Mesenchymal stem cell (in vitro differentiated cells and primary cell): ENCODE data around the gene CDAN1.

ENCODE experiments used
- DNase-seq: peaks from one replicate; pipeline ENCODE4 v3.0.0-alpha.2; 2013
- H2AFZ ChIP-seq: one replicate; pipeline ENCODE4 v1.6.1; 2013; ENCODE audit warnings: low read depth, mild to moderate bottlenecking, control low read depth, inconsistent platforms, low read length, moderate library complexity
- H2AK5ac ChIP-seq: 2 replicates; pipeline ENCODE4 v1.6.1; 2013; ENCODE audit warnings: low read length, moderate library complexity, mild to moderate bottlenecking, inconsistent platforms; ENCODE audit not compliant: severe bottlenecking
- H2BK120ac ChIP-seq: one replicate; pipeline ENCODE4 v1.6.1; 2013; ENCODE audit warnings: low read depth, mild to moderate bottlenecking, inconsistent platforms, low read length, moderate library complexity
- H2BK12ac ChIP-seq, 2 experiments: one replicate each; pipeline ENCODE4 v1.6.1; 2013; ENCODE audit warnings: inconsistent platforms in 2 of 2, low read length in 2 of 2, mild to moderate bottlenecking in 2 of 2, moderate library complexity in 2 of 2, control low read depth in 1 of 2
- H2BK15ac ChIP-seq: one replicate; pipeline ENCODE4 v1.6.1; 2013; ENCODE audit warnings: mild to moderate bottlenecking, low read depth, inconsistent platforms; ENCODE audit not compliant: poor library complexity, severe bottlenecking
- H2BK5ac ChIP-seq: 2 replicates; pipeline ENCODE4 v1.6.1; 2013; ENCODE audit warnings: low read depth, mild to moderate bottlenecking, low read length, control low read depth, inconsistent platforms; ENCODE audit not compliant: poor library complexity, severe bottlenecking
- H3K14ac ChIP-seq, 2 experiments: one replicate each; pipeline ENCODE4 v1.6.1; 2013; ENCODE audit warnings: inconsistent platforms in 2 of 2, low read length in 2 of 2, control low read depth in 1 of 2, mild to moderate bottlenecking in 1 of 2, moderate library complexity in 1 of 2
- H3K18ac ChIP-seq, 2 experiments: one replicate each; pipeline ENCODE4 v1.6.1; 2013; ENCODE audit warnings: inconsistent platforms in 2 of 2, low read length in 2 of 2, control low read depth in 1 of 2, low read depth in 1 of 2, mild to moderate bottlenecking in 1 of 2
- H3K23ac ChIP-seq, 2 experiments: one replicate each; pipeline ENCODE4 v1.6.1; 2013; ENCODE audit warnings: inconsistent platforms in 2 of 2, low read length in 2 of 2, mild to moderate bottlenecking in 2 of 2, moderate library complexity in 2 of 2, control low read depth in 1 of 2
- H3K27ac ChIP-seq: 2 replicates; pipeline ENCODE4 v1.5.1; 2013; ENCODE audit warnings: mild to moderate bottlenecking, moderate library complexity, low read length, control low read depth, inconsistent platforms; ENCODE audit not compliant: poor library complexity, severe bottlenecking
- H3K27me3 ChIP-seq, 2 experiments: 2 replicates each; pipeline versions ENCODE4 v1.6.1 to v1.7.0; 2013; ENCODE audit warnings: low read length in 2 of 2, mild to moderate bottlenecking in 2 of 2, moderate library complexity in 2 of 2, control low read depth in 1 of 2, inconsistent platforms in 1 of 2; ENCODE audit not compliant: control insufficient read depth in 1 of 2, insufficient read depth in 1 of 2
- H3K36me3 ChIP-seq, 2 experiments: 2 replicates each; pipeline versions ENCODE4 v1.6.1 to v1.7.0; 2013; ENCODE audit warnings: low read length in 2 of 2, control low read depth in 1 of 2, inconsistent platforms in 1 of 2, low read depth in 1 of 2, mild to moderate bottlenecking in 1 of 2; ENCODE audit not compliant: insufficient read depth in 2 of 2, control insufficient read depth in 1 of 2
- H3K4ac ChIP-seq, 2 experiments: one replicate each; pipeline ENCODE4 v1.6.1; 2013; ENCODE audit warnings: inconsistent platforms in 2 of 2, low read length in 2 of 2, mild to moderate bottlenecking in 2 of 2, moderate library complexity in 2 of 2, control low read depth in 1 of 2, low read depth in 1 of 2
- H3K4me1 ChIP-seq: 2 replicates; pipeline ENCODE4 v1.6.1; 2013; ENCODE audit warnings: low read depth, low read length, control low read depth; ENCODE audit not compliant: control insufficient read depth, insufficient read depth
- H3K4me2 ChIP-seq: 2 replicates; pipeline ENCODE4 v1.6.1; 2013; ENCODE audit warnings: low read length, mild to moderate bottlenecking, inconsistent platforms; ENCODE audit not compliant: poor library complexity, severe bottlenecking
- H3K4me3 ChIP-seq, 2 experiments: 2 replicates each; pipeline versions ENCODE4 v1.5.1 to v1.7.0; 2013; ENCODE audit warnings: low read length in 2 of 2, mild to moderate bottlenecking in 2 of 2, control low read depth in 1 of 2, low read depth in 1 of 2; ENCODE audit not compliant: insufficient read depth in 1 of 2
- H3K79me1 ChIP-seq: replicated peaks from 2 replicates; pipeline ENCODE4 v1.6.1; 2013; ENCODE audit warnings: mild to moderate bottlenecking, control low read depth, low read length, inconsistent platforms; ENCODE audit not compliant: poor library complexity, severe bottlenecking
- H3K9ac ChIP-seq: 2 replicates; pipeline ENCODE4 v1.7.0; 2013; ENCODE audit warnings: mild to moderate bottlenecking, low read length, moderate library complexity
- H3K9me3 ChIP-seq: 2 replicates; pipeline ENCODE4 v1.7.0; 2013; ENCODE audit warnings: mild to moderate bottlenecking, low read length; ENCODE audit not compliant: control insufficient read depth
- H4K8ac ChIP-seq: one replicate; pipeline ENCODE4 v1.6.1; 2013; ENCODE audit warnings: inconsistent platforms, mild to moderate bottlenecking, low read length, moderate library complexity
- H4K91ac ChIP-seq: one replicate; pipeline ENCODE4 v1.6.1; 2013; ENCODE audit warnings: mild to moderate bottlenecking, low read length, inconsistent platforms
- WGBS: methylation state at CpG from one replicate; pipeline ENCODE4 v1.1.7; 2013; ENCODE audit warnings: mixed read lengths; 5-methylcytosine and 5-hydroxymethylcytosine counted together

CDAN1 gene

GRCh38 chr15:42721016-42721415 lies 15.9 kb downstream of the CDAN1 start:
- Histone ChIP-seq H3K36me3 (peaks cover 68 to 74% of the 10 kb centered on the region in 2 experiments), H3K14ac (no peak overlapping the region), H3K9ac (no peak overlapping the region), H4K91ac (no peak overlapping the region), H3K4me2 (no peak overlapping the region), H2BK12ac (no peak overlapping the region), H2BK15ac (no peak overlapping the region), H3K79me1 (peaks cover 26% of the 10 kb centered on the region), H2AFZ (no peak overlapping the region), H3K4ac (no peak overlapping the region), H3K23ac (no peak overlapping the region), H3K18ac (no peak overlapping the region), H3K4me1 (peaks cover 5% of the 10 kb centered on the region), H3K27me3 (no peaks in the 10 kb centered on the region), H3K9me3 (no peaks in the 10 kb centered on the region), H3K4me3 (no peak overlapping the region), H2BK5ac (no peak overlapping the region), H2BK120ac (no peak overlapping the region), H3K27ac (no peak overlapping the region), H4K8ac (no peak overlapping the region), H2AK5ac (no peak overlapping the region)
- WGBS: 91% methylated on average over 6 of the region's 6 CpGs
- no peak for DNase-seq

DNA sequence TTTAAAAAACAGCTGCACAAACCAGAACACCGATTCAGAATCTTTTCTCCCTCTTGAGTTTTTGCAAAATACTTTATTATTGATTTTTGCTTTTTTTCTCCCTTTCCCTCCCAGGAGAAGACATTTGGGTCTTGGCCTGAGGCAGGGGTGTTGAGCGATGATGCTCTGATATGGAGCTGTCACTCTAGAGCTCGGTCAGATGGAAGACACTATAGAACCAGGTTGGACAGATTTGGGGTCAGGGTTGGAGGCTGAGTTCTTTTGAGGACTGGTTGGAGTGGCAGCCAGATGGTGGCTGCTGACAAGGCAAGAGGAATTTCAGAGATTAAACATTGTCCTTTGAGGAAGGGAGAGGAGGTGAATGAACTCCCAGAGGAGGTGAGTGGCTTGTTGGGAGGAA lies 16.9 kb downstream of the CDAN1 start:
- no peak overlapping the region for H2BK12ac ChIP-seq
- H3K27ac ChIP-seq: no peak overlapping the region
- H2AFZ ChIP-seq: no peak overlapping the region
- H3K79me1 ChIP-seq: peaks cover 30% of the 10 kb centered on the region
- H3K4me2 ChIP-seq: no peak overlapping the region
- H4K91ac ChIP-seq: no peak overlapping the region
- H3K36me3 ChIP-seq: peaks cover 59 to 65% of the 10 kb centered on the region in 2 experiments
- H3K4me1 ChIP-seq: peaks cover 5% of the 10 kb centered on the region
- no peak overlapping the region for H2BK5ac ChIP-seq
- 98% methylated on average over 3 of the region's 3 CpGs for WGBS
- no peak overlapping the region for H3K18ac ChIP-seq
- DNase-seq: no peak
- H3K23ac ChIP-seq: peak overlapping the region in 1 of 2 experiments; percentile 18
- H4K8ac ChIP-seq: no peak overlapping the region
- no peak overlapping the region for H2AK5ac ChIP-seq
- H3K14ac ChIP-seq: no peak overlapping the region
- no peaks in the 10 kb centered on the region for H3K27me3 ChIP-seq
- H3K4me3 ChIP-seq: no peak overlapping the region
- H3K9me3 ChIP-seq: no peaks in the 10 kb centered on the region
- no peak overlapping the region for H2BK120ac ChIP-seq
- no peak overlapping the region for H2BK15ac ChIP-seq
- H3K4ac ChIP-seq: no peak overlapping the region
- H3K9ac ChIP-seq: no peak overlapping the region

GRCh38 chr15:42719043-42719442 lies 17.9 kb downstream of the CDAN1 start:
- Histone ChIP-seq H3K23ac (no peak overlapping the region), H3K18ac (no peak overlapping the region), H3K4me2 (no peak overlapping the region), H3K36me3 (peaks cover 50 to 55% of the 10 kb centered on the region in 2 experiments), H3K4me1 (peaks cover 5% of the 10 kb centered on the region), H2AFZ (no peak overlapping the region), H4K8ac (no peak overlapping the region), H2BK15ac (no peak overlapping the region), H3K9ac (no peak overlapping the region), H2AK5ac (no peak overlapping the region), H4K91ac (no peak overlapping the region), H3K4ac (no peak overlapping the region), H2BK5ac (no peak overlapping the region), H3K4me3 (no peak overlapping the region), H3K9me3 (no peaks in the 10 kb centered on the region), H3K27ac (no peak overlapping the region), H3K14ac (no peak overlapping the region), H3K79me1 (peaks cover 28% of the 10 kb centered on the region), H3K27me3 (no peaks in the 10 kb centered on the region), H2BK12ac (no peak overlapping the region), H2BK120ac (no peak overlapping the region)
- 82% methylated on average over 6 of the region's 6 CpGs for WGBS
- DNase-seq: no peak

GRCh38 chr15:42716626-42717025 lies 20.3 kb downstream of the CDAN1 start:
- H3K18ac ChIP-seq: no peak overlapping the region
- DNase-seq: no peak
- peaks cover 5% of the 10 kb centered on the region for H3K4me1 ChIP-seq
- no peak overlapping the region for H2AK5ac ChIP-seq
- no peak overlapping the region for H3K4me2 ChIP-seq
- no peak overlapping the region for H2BK15ac ChIP-seq
- no peak overlapping the region for H3K4ac ChIP-seq
- H3K14ac ChIP-seq: no peak overlapping the region
- H3K23ac ChIP-seq: no peak overlapping the region
- H2BK5ac ChIP-seq: no peak overlapping the region
- no peak overlapping the region for H3K9ac ChIP-seq
- no peak overlapping the region for H3K4me3 ChIP-seq
- 98% methylated on average over 2 of the region's 2 CpGs for whole genome bisulfite sequencing
- no peaks in the 10 kb centered on the region for H3K27me3 ChIP-seq
- no peak overlapping the region for H2BK120ac ChIP-seq
- no peaks in the 10 kb centered on the region for H3K9me3 ChIP-seq
- no peak overlapping the region for H3K27ac ChIP-seq
- no peak overlapping the region for H4K91ac ChIP-seq
- no peak overlapping the region for H2BK12ac ChIP-seq
- H3K36me3 ChIP-seq: peaks cover 37 to 39% of the 10 kb centered on the region in 2 experiments
- H3K79me1 ChIP-seq: peaks cover 28% of the 10 kb centered on the region
- H2AFZ ChIP-seq: no peak overlapping the region
- peak overlapping the region; percentile 7 for H4K8ac ChIP-seq
